ENCODE measurements around the gene DENND4A.

DENND4A gene

DNA sequence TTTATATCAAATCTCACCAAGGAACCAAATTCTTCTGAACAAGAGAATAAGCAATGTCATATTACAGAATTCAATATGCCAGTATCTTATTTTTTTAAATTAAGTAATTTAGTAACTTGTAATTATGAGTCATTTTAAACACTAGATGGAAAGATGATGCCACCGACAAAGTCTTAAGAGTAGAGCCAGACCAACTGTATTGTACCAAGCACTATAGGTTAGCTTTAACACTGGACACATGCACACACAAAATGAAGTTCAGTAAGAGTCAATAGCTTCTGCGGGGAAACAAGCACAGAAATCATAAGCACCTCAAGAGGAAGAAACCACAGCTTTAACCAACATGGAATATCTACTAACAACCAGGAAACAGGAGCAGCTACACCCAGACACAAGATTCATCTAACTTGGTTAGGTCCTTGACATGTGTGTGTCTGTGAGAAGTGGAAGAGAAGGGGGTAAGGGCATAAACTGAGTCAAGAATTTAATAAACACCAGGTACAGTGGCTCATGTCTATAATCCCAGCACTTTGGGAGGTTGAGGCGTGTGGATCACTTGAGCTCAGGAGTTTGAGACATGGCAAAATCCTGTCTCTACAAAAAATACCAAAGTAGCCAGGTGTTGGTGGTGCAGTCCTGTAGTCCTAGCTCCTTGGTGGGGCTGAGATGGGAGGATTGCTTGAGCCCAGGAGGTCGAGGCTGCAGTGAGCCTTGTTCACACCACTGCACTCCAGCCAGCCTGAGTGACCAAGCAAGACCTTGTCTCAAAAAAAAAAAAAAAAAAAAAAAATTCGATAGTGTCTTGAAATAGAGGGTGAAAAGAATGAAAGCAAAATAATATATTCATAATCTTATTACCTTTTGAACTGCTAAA lies 28.9 kb downstream of the DENND4A start:
- H3K4me1 ChIP-seq (ENCODE audit: control insufficient read depth, low read depth, low read length) = no peaks in the 10 kb centered on the region
- no peaks in the 10 kb centered on the region for H3K9me3 ChIP-seq (ENCODE audit: control insufficient read depth, low read depth, low read length)
- no peak overlapping the region for H3K9ac ChIP-seq (ENCODE audit: low read length)
- no peak overlapping the region for H3K4me3 ChIP-seq (ENCODE audit: low read length)
- H3K36me3 ChIP-seq (ENCODE audit: control insufficient read depth, low read depth, low read length) = no peaks in the 10 kb centered on the region
- H3K27me3 ChIP-seq (ENCODE audit: control insufficient read depth, insufficient read depth, low read length) = no peaks in the 10 kb centered on the region
- no peak overlapping the region for H3K27ac ChIP-seq (ENCODE audit: low read length)

DNA sequence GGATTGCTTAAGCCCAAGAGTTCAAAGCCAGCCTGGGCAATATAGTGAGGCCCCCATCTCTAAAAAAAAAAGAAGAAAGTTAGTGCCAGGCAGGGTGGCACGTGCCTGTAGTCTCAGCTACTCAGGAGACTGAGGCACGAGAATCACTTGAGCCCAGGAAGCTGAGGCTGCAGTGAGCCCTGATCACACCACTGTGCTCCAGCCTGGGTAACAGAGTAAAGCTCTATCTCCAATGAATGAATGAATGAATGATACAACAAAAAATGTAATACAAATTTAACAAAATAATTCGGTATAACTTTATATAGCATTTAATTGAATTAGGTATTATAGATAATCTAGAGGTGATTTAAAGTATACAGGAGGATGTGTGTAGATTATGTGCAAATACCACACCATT lies 29.7 kb downstream of the DENND4A start:
- Histone ChIP-seq H3K27me3 (ENCODE audit: control insufficient read depth, insufficient read depth, low read length) (no peaks in the 10 kb centered on the region), H3K9ac (ENCODE audit: low read length) (no peak overlapping the region), H3K4me3 (ENCODE audit: low read length) (no peak overlapping the region), H3K4me1 (ENCODE audit: control insufficient read depth, low read depth, low read length) (no peaks in the 10 kb centered on the region), H3K27ac (ENCODE audit: low read length) (no peak overlapping the region), H3K36me3 (ENCODE audit: control insufficient read depth, low read depth, low read length) (no peaks in the 10 kb centered on the region), H3K9me3 (ENCODE audit: control insufficient read depth, low read depth, low read length) (no peaks in the 10 kb centered on the region)

DNA sequence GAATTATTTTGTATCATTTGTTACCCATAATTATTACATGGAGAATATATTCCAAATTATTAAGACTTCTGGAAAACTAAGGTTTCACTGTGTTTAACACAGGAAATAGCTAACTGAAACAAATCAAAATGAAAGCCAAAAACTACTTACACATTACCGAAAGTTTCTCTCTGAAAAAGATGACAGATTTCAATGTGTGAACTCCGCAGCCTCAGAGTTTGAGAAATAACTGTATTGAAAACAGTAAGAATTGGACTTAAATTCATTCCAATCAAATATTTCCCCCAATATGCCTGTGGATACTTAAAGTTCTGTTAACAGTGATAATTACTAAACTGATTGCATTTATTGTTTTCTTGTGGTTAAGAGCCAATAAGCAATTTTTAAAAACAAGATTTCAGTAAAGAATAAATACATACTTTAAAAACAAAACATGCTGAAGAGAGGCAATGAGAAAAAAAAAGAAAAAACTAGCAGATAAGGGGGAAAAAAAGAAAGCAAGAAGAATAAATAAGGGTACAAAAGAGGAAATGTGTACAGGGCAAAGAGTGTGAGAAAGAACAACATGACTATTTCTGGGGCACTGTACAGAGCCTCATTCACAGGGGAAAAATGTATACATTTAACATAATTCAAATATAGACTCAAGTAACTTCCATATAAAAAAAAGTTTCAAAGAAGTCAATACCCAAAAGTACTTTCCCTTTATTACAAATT lies 30.7 kb downstream of the DENND4A start:
- Histone ChIP-seq H3K27ac (ENCODE audit: low read length) (no peak overlapping the region), H3K9me3 (ENCODE audit: control insufficient read depth, low read depth, low read length) (no peaks in the 10 kb centered on the region), H3K27me3 (ENCODE audit: control insufficient read depth, insufficient read depth, low read length) (no peaks in the 10 kb centered on the region), H3K4me3 (ENCODE audit: low read length) (no peak overlapping the region), H3K36me3 (ENCODE audit: control insufficient read depth, low read depth, low read length) (no peaks in the 10 kb centered on the region), H3K4me1 (ENCODE audit: control insufficient read depth, low read depth, low read length) (no peaks in the 10 kb centered on the region), H3K9ac (ENCODE audit: low read length) (no peak overlapping the region)

DNA sequence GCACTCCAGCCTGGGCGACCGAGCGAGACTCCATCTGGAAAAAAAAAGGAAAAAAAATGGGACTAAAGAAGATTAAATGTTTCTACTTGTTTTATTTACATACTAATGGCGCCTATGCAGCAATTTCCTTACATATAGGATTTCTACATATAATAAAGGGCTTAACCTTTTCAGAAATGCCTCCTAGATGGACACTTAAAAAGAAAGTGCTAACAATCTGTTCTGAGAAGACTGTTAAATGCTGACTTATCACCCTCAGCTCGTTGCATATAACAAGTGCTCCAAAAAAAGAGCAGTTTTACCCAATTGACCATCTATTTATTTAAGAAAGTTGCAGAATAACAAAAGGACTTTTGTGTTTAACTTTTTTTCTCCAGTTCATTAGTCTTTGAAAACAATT lies 32.7 kb downstream of the DENND4A start:
- Histone ChIP-seq H3K27ac (ENCODE audit: low read length) (no peak overlapping the region), H3K9me3 (ENCODE audit: control insufficient read depth, low read depth, low read length) (no peaks in the 10 kb centered on the region), H3K9ac (ENCODE audit: low read length) (no peak overlapping the region), H3K4me3 (ENCODE audit: low read length) (no peak overlapping the region), H3K36me3 (ENCODE audit: control insufficient read depth, low read depth, low read length) (no peaks in the 10 kb centered on the region), H3K27me3 (ENCODE audit: control insufficient read depth, insufficient read depth, low read length) (no peaks in the 10 kb centered on the region), H3K4me1 (ENCODE audit: control insufficient read depth, low read depth, low read length) (no peaks in the 10 kb centered on the region)

DNA sequence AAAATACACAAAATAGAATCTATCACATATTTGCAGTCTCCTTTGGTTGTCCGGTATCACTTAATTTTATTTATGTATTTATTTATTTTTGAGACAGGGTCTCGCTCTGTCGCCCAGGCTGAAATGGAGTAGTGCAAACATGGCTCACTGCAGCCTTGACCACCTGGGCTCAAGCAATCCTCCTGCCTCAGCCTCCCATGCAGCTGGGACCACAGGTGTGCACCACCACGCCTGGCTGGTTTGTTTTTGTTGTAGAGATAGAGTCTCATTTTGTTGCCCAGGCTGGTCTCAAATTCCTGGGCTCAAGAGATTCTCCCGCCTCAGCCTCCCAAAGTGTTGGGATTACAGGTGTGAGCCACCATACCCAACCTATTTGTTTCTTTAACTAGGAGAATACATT lies 33.9 kb downstream of the DENND4A start:
- H3K27me3 ChIP-seq (ENCODE audit: control insufficient read depth, insufficient read depth, low read length) = no peaks in the 10 kb centered on the region
- H3K9me3 ChIP-seq (ENCODE audit: control insufficient read depth, low read depth, low read length) = no peaks in the 10 kb centered on the region
- no peak overlapping the region for H3K4me3 ChIP-seq (ENCODE audit: low read length)
- no peak overlapping the region for H3K27ac ChIP-seq (ENCODE audit: low read length)
- no peak overlapping the region for H3K9ac ChIP-seq (ENCODE audit: low read length)
- no peaks in the 10 kb centered on the region for H3K36me3 ChIP-seq (ENCODE audit: control insufficient read depth, low read depth, low read length)
- no peaks in the 10 kb centered on the region for H3K4me1 ChIP-seq (ENCODE audit: control insufficient read depth, low read depth, low read length)

DNA sequence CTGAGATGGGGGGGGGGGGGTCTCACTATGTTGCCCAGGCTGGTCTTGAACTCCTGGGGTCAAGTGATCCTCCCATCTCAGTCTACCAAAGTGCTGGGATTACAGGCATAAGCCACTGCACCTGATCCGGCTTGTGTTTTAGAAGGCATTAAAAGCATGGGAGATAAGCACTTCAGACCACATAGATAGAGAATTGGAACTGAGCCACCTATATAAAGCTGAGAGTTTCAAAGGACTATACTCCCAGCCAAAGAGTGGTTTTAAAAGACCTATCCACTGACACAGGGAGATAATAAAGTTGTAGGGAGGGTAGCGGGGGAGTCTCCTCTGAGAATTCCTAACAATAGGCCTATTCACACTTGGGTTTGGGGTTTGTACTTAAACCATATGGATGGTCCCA lies 34.8 kb downstream of the DENND4A start:
- H3K9ac ChIP-seq (ENCODE audit: low read length) = no peak overlapping the region
- H3K4me1 ChIP-seq (ENCODE audit: control insufficient read depth, low read depth, low read length) = no peaks in the 10 kb centered on the region
- H3K36me3 ChIP-seq (ENCODE audit: control insufficient read depth, low read depth, low read length) = no peaks in the 10 kb centered on the region
- no peaks in the 10 kb centered on the region for H3K27me3 ChIP-seq (ENCODE audit: control insufficient read depth, insufficient read depth, low read length)
- no peak overlapping the region for H3K27ac ChIP-seq (ENCODE audit: low read length)
- no peaks in the 10 kb centered on the region for H3K9me3 ChIP-seq (ENCODE audit: control insufficient read depth, low read depth, low read length)
- H3K4me3 ChIP-seq (ENCODE audit: low read length) = no peak overlapping the region

DNA sequence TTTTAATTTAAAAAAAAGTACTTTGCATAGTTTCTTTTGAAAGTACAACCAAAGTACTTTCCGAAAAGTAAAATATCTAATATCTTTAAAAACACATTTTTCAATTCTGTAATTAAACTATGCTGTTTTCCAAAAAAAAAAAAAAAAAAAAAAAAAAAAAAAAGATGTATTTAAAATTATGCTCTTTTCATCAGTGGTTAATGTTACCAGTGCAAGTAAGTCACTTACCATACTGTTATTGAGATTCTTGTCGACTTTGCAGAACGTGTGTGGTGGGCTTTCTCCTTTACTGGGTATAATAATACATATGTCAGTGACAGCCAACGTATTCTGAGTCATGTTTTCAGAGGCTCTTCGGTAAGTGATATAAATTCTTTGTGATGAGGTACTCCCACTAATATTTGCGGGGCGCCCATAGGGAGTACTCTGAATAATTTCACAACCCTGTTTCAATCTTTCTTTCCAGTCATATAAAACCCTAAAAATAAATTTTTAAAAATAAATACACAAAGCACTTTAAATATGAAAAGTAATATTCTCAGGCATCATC lies 39.9 kb downstream of the DENND4A start:
- no peak overlapping the region for H3K4me3 ChIP-seq (ENCODE audit: low read length)
- no peaks in the 10 kb centered on the region for H3K27me3 ChIP-seq (ENCODE audit: control insufficient read depth, insufficient read depth, low read length)
- H3K9me3 ChIP-seq (ENCODE audit: control insufficient read depth, low read depth, low read length) = no peaks in the 10 kb centered on the region
- no peaks in the 10 kb centered on the region for H3K36me3 ChIP-seq (ENCODE audit: control insufficient read depth, low read depth, low read length)
- no peak overlapping the region for H3K9ac ChIP-seq (ENCODE audit: low read length)
- no peaks in the 10 kb centered on the region for H3K4me1 ChIP-seq (ENCODE audit: control insufficient read depth, low read depth, low read length)
- no peak overlapping the region for H3K27ac ChIP-seq (ENCODE audit: low read length)

DNA sequence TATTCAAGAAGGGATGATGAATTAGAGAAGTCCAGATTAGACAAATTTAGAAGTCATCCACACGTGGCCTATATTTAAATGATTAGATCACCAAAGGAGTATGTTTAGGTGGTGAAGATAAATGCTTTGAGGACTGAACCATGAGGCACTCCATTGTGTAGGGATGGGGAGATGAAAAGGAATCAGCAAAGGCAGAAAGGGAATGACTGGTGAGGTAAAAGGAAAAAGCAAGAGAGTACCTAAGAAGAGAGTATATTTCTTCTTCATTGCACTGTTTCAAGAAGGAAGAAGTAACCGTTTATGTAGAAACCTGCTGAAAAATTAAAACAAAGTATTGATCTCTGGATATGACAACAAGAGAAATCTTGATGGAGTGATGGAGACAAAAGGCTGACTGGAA lies 40.7 kb downstream of the DENND4A start:
- Histone ChIP-seq H3K27me3 (ENCODE audit: control insufficient read depth, insufficient read depth, low read length) (no peaks in the 10 kb centered on the region), H3K36me3 (ENCODE audit: control insufficient read depth, low read depth, low read length) (no peaks in the 10 kb centered on the region), H3K9ac (ENCODE audit: low read length) (no peak overlapping the region), H3K4me1 (ENCODE audit: control insufficient read depth, low read depth, low read length) (no peaks in the 10 kb centered on the region), H3K9me3 (ENCODE audit: control insufficient read depth, low read depth, low read length) (no peaks in the 10 kb centered on the region), H3K4me3 (ENCODE audit: low read length) (no peak overlapping the region), H3K27ac (ENCODE audit: low read length) (no peak overlapping the region)

DNA sequence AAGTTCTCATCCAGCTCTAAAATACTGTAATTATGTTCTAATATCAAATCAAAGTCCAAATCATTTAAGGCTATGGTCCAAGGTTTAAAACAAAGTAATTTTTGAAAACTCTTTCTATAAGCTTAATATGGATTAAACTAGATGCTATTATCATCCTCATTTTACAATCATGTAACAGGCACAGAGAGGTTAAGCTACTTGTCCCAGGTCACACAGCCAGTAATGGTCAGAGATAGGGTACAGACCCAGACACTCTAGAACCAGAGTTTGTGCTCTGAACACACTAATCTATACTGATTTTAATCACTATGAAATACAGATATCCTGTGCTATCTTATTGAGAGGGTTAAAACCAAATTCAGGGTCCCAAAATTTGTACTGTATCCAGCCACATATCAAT lies 44.8 kb downstream of the DENND4A start:
- H3K27me3 ChIP-seq (ENCODE audit: control insufficient read depth, insufficient read depth, low read length) = no peaks in the 10 kb centered on the region
- H3K4me1 ChIP-seq (ENCODE audit: control insufficient read depth, low read depth, low read length) = no peaks in the 10 kb centered on the region
- H3K36me3 ChIP-seq (ENCODE audit: control insufficient read depth, low read depth, low read length) = no peaks in the 10 kb centered on the region
- H3K4me3 ChIP-seq (ENCODE audit: low read length) = no peak overlapping the region
- H3K9ac ChIP-seq (ENCODE audit: low read length) = no peak overlapping the region
- no peaks in the 10 kb centered on the region for H3K9me3 ChIP-seq (ENCODE audit: control insufficient read depth, low read depth, low read length)
- H3K27ac ChIP-seq (ENCODE audit: low read length) = no peak overlapping the region

DNA sequence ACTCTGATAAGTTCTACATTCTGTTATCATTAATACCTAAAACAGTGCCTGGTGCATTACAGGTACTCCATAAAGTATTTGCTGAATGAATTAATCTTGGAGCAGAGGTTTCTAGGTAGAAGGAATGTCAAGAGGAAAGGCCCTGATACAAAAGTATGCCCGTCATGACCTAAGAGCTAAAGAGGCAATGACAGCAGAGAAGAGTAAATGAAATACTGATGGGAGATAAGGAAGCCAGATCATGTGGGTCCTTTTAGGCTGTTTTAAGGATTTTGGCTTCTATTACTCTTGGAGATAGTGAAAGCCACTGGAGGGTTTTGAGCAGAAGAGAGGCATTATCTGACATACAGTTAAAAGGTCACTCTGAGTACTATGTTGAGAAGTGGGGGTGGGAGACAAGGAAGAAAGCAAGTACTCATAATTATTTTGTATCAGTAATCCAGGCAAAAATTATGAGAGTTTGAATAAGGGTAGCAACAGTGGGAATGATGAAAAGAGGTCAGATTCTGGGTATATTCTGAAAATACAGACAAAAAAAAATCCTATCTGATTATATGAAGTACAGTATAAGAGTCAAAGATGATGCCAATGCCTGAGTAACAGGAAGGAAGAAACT lies 48.3 kb downstream of the DENND4A start:
- H3K4me1 ChIP-seq (ENCODE audit: control insufficient read depth, low read depth, low read length) = no peaks in the 10 kb centered on the region
- no peaks in the 10 kb centered on the region for H3K36me3 ChIP-seq (ENCODE audit: control insufficient read depth, low read depth, low read length)
- no peak overlapping the region for H3K9ac ChIP-seq (ENCODE audit: low read length)
- H3K27me3 ChIP-seq (ENCODE audit: control insufficient read depth, insufficient read depth, low read length) = no peaks in the 10 kb centered on the region
- no peaks in the 10 kb centered on the region for H3K9me3 ChIP-seq (ENCODE audit: control insufficient read depth, low read depth, low read length)
- no peak overlapping the region for H3K27ac ChIP-seq (ENCODE audit: low read length)
- H3K4me3 ChIP-seq (ENCODE audit: low read length) = no peak overlapping the region

DNA sequence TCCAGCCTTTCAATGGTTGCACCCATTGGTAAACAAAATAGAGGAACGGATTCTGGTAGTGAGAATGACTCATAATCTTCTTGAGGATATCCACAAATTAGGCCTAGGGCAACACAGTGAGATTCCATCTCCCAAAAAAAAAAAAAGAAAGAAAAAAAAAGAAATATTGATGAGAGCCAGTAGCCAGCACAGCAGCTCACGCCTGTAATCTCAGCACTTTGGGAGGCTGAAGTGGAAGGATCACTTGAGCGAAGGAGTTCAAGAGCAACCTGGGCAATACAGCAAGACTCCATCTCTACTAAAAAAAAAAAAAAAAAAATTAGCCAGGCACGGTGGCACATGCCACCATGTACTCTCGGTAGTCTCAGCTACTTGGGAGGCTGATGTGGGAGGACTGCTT lies 51.9 kb downstream of the DENND4A start:
- Histone ChIP-seq H3K4me1 (ENCODE audit: control insufficient read depth, low read depth, low read length) (no peaks in the 10 kb centered on the region), H3K27ac (ENCODE audit: low read length) (no peak overlapping the region), H3K9me3 (ENCODE audit: control insufficient read depth, low read depth, low read length) (no peaks in the 10 kb centered on the region), H3K27me3 (ENCODE audit: control insufficient read depth, insufficient read depth, low read length) (no peaks in the 10 kb centered on the region), H3K4me3 (ENCODE audit: low read length) (no peak overlapping the region), H3K9ac (ENCODE audit: low read length) (no peak overlapping the region), H3K36me3 (ENCODE audit: control insufficient read depth, low read depth, low read length) (no peaks in the 10 kb centered on the region)
